GM21381 (cell line): ENCODE measurements around the gene MRGPRF.
A peak's percentile ranks its signal among the peaks of the same experiment; 100 is the strongest.

Experiments
- ATAC-seq: cut with Tn5 transposase; IDR thresholded peaks from one replicate; pipeline ENCODE4 v1.9.1; 2021; ENCODE audit warnings: mild to moderate bottlenecking, moderate library complexity; ENCODE audit not compliant: unreplicated experiment

The MRGPRF gene

DNA sequence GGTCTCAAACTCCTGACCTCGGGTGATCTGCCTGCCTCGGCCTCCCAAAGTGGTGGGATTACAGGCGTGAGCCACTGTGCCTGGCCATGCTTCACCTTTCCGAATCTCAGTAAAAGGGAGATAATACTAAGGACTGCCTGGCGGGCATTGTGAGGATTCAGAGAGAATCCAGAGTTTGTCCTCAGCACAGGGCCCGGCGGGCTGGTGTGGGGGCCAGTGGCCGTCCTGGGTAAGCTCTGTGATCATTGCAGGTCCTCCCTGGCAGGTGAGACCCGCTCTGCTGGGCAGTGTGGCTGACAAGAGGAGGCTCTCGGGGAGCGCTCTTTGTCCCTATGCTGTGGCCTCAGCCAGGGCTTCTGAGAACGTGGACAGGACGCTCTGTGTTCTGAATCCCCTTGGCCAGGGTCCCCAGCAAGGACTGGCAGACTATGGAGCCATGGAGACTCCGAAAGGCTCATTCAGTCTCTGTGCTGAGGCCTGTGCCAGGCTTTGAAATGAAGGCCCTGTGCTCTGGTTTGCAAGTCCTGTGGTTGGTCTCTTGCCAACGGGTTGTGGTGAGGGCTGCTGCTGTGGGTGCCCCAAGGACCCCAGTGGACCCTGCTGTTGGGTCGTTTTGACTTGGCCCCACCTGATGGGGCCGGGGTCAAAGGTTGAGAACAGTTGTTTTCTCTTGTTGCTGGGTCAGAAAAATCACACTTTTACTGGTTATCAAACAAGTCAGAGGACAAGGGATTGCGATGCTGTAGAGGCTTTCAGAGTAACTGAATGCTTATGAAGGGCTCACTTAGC is 37.7 kb upstream of the MRGPRF start:
- ATAC-seq = no peak

DNA sequence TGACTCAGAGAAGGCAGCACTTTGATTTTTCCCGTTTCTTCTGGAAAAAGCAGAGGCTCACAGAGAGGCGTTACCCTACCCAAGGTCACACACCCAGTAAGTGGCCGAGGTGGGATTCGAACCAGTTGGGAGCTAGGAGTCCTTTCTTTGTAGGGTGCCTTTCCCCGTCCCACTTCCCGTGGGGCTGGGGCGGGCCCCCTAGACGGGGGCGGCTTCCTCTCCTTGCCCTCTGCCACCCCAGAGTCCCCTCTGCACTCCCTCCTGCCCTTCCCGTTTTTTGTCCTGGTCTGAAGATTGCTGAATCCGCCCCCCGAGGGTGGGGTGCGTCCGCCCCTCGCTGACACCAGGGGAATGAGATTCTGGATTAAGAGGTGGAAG is 36.4 kb upstream of the MRGPRF start:
- no peak for ATAC-seq

DNA sequence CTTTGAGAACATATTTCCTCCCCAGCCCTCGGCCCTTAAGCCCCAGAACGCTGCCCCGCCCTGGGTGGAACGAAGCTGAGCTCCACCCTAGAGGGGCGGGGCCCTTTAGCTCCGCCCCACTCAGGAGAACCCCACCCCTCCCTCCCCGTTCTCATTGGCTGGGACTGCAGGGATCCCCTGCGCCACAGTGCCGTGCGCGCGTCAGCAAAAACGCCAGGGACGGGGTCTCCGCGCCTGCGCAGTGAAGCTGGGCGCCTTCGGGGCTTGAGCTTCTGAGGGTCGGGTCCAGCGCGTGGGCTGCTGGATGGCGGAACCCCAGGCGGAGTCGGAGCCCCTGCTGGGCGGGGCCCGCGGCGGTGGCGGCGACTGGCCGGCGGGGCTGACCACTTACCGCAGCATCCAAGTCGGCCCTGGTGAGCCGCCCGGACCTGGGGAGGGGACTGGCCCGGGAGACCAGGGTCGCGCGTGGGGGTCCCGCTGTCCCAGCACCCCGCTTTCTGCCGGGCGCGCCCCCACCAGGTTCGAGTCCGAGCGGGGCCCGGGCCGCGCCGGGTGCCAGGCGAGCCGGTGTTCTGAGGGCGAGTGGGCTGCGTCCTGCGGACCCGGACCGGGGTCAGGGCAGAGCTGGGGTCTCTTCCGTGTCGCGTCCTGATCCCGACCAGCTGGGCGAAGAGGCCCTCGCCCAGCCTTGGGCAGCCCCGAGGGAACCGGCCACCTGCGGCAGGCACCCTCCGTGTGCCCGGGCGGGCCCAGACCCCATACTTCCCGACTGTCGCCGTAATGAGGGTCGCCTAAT is 35.8 kb upstream of the MRGPRF start, which contains the start of gene TPCN2:
Gene TPCN2, plus strand, starts transcription at position 239 of the 796 bp plus-strand sequence. Its CDS starts 66 bp downstream, at position 305.
- peak; percentile 88 for ATAC-seq

DNA sequence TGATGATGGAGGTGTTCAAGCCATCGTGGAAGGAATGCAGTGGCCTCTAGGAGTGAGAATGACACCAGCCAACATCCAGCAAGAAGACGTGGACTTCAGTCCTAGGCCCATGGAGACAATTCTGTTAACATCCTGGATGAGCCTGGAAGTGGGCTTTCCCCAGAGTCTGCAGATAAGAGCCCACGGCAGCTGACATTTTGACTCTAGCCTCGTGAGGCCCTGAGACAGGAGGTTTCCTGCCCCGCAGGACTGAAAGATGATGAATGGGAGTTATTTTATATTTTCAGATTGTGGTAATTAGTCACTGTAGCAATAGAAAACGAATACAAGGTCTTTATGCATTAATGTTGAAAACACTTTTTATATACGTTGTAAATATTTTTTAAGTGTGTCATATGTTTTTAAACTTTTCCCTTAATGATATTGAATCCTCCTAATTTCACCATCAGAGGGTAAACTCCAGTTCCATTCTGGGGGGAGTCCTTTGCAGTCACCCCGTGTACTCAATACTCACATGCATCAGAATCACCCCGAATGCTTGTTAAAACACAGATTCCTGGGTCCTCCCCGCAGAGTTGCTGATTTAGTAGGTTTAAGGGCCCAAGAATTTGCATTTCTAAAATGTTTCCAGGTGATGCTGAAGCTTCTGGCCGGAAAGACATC is 35.1 kb upstream of the MRGPRF start:
- no peak for ATAC-seq

DNA sequence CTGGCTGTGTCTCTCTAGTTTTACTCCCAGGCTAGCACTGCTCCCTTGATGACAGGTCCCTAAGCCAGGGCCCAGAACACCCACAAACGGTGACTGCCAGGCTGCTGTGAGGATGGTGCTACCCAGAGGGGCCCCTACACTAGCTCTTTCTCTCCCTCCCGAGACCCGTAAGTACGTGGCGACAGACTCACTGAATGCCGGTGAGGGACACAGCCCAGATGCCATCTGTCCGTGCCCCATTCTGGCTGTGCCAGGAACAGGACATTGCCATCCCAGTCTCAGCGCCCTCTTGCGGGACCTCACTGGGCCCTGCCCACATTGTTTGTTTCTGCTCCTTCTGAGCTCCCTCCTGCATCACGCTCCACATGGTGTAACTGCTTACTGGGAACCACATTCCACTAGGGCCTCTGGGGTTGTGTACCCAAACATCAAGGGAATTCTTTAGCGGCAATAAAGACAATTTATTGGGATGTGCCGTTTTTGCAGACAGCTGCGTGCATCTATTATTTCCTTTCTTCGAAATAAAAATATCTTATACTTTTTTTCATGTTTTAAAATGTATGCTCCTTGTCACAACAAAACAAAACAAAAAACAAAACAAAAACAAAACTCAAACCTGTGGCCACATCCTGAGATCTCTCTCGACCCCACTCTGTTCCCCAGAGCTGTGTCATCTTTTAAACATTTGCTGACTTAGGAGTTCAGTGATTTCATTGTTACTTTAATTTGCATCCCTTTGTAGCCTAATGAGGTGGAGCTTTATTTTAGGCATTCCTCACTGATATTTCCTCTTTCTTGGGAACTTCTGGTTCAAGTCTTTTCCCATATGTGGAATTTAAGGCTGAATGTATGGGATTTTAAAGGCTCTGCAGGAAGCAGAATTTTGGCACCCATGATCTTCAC is 31.3 kb upstream of the MRGPRF start:
- ATAC-seq = no peak

DNA sequence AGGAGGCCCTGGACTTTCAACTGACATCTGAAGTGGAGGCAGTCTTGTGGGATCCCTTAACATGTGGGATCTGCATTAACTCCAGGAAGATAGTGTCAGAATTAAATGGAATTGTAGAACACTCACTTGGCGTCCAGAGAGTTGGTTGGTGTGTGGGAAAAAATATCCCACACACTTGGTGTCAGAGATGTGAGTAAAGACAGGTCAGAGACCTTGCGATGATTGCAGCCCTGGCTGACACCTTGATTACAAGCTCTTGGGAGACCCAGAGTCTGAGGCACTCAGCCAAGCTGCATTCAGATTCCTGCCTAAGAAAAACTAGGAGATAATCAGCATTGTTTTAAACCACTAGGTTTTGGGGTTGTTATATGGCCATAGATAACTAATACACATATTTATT is 28.5 kb upstream of the MRGPRF start:
- no peak for ATAC-seq

DNA sequence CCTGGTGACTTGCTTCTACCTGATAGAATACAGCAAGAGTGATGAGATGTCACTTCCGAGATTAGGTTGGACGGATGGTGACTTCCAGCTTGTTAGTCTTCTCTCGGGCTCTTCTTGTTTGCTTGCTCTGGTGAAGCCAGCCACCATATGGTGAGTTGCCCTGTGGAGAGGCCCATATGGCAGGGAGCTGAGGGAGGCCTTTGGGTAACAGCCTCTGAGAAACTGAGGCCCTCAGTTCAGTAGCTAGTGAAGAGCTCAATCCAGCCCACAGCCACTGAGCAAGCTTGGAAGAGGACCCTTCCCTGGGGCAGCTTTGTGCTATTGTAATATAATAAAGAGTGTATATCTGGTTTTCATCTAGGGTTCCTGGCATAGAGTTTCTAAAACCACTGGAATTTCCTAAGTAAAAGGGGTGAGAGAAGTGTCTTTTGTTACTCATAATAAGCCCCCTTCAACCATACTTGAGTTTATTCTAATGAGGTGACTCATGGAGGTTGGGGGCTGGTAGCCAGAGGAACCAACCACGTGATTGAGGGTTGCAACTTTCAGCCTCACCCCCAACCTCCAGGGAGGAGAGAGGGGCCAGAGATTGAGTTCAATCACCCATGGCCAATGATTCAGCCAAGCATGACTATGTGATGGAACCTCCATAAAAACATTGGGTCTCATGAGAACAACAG is 27.7 kb upstream of the MRGPRF start:
- no peak for ATAC-seq

DNA sequence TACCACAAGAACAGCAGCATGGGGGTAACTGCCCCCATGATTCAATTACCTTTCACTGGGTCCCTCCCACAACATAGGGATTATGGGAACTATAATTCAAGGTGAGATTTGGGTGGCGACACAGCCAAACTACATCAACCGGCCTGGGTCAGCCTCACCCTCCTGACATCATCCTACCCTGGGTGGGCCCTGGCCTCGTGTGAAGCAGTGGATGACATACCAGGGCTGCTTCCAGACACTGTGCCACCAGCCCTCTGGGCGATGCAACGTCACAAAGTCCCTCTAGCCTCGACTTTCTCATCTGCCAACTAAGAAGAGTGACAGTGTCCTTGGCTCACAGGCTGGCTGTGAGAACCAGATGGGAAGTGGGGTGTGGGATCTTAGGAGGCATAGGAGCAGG is 27.0 kb upstream of the MRGPRF start:
- ATAC-seq = no peak

DNA sequence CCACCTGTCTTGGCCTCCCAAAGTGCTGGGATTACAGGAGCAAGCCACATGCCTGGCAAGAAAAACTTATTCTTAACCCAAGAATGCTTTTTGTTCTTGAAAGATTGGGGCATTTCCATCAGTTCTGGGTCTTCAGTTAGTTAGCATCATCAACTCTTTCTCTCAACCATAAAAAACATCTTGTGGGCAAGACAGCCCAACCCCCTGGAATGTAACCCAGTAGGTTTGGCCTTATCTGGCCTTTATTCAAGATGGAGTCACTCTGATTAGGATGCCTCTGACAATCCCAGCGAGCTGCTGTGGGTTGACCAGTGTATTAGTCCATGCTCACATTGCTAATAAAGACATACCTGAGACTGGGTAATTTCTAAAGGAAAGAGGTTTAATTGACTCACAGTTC is 26.5 kb upstream of the MRGPRF start:
- ATAC-seq = no peak

DNA sequence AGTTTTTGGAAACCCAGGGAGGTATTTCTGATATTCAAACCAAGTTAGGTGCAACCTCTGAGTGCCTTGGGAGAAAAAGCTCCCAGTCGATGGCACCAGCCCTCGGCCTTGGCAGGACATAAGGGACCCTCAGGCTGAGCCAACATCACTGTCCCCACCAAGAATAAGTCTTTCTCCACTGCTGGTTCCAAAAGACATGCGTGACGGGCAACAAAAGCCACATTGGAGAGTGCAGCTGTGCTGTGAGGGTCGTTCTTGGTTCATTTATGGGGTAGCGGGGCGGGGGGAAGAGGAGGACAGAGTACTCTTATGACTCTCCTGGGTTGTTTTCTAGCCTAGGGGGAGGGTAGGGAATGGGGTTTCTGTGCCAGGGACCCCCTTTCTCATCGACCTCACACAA is 24.5 kb upstream of the MRGPRF start:
- ATAC-seq = no peak

DNA sequence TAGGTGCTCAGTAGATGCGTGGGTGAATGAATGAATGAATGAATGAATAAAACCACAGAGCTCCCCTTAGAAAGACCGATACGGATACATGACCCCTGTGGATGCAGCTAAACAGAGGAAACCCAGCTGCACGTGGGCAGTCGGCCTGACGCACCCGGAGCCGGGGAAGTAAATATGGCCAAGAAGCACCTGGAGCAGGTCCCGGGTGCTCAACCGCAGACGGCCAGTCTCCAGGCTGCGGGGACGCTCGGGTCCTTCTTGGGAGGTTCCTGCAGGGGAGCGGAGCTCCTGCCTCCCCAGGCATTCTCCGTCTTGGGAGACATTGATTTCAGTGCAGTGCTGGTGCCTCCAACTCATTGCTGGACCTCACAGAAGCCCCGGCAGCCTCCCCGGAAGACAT is 24.0 kb upstream of the MRGPRF start:
- no peak for ATAC-seq

DNA sequence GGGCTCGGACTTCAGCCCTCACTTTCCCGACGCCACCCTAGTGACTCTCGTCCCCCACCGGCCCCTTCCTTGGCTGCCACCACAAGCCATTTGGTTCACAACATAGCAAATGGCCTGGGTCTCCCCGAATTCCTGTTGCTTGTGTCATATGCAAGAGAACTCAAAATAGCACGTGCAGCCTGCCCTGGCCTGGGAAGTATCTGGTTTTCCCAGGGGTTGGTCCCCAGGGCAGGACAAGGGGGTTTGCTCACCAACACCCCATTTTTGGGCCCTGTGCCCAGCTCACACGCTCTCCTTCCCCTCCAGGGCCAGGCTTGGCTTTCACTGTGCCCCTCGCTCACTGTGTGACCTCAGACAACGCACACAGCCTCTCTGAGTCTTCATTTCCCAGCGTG is 22.9 kb upstream of the MRGPRF start:
- ATAC-seq = no peak

DNA sequence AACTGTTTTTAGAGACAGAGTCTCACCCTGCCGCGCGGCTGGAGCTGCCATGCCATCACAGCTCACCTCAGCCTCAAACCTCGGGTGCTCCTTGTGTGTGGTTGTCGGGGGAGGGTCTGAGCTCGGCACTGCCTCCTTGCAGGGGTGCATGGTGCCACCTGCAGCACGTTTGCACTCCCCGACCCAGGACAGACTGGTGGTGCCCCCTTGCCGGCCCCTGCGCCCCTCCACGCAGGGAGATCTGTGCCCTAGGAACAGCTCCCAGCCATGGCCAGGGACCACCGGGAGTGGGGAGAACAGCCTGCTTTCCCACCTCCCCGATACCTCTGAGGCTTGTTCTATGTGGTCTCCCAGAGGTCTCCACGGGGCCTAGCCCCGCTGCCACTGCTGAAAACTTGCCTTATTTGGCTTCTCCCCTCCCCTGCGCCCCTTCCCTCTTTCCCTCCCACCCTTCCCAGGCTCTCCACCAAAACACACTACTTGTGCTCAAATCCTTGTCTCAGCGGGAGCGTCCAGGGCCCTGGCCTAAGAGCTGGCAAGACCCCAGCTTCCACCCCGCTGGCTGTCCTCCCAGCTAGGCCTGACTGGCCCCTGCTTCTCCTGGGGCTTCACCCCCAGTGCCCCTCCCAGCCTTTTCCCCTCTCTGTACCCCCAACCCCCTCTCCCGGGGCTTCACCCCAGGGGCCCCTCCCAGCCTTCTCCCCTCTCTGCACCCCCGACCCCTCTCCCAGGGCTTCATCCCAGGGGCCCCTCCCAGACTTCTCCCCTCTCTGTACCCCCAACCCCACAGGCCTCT is 22.3 kb upstream of the MRGPRF start:
- no peak for ATAC-seq

DNA sequence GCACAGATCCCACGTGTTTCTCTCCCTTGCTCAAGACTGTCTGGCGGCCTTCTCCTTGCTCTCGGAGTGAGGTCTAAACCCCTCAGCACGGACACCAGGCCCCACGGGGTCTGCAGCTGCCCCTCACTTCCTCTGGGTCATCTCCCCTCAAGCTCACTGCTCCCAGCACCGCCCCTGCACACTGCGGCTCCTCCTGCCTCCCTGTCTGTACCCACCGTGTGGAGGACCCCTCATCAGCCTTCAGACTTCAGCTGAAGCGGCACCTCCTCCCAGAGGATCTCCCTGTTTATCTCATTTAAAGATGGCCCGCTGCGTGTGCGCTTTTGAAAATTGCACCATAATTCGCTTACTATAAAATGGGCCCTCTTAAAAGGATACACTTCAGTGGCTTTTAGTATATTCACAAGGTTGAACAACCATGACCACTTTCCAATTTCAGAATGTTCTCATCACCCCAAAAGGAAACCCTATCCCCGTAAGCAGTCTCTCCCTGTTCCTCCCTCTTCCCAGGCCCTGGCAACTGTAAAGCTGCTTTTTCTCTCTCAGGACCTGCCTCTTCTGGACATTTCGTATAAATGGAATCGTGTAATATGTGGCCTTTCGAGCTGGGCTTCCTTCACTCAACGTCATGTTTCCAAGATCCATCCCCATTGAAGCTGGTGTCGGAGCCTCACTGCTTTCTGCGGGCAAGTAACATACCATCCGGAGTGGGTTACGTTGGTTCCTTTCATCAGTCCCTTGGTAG is 21.2 kb upstream of the MRGPRF start:
- no peak for ATAC-seq

DNA sequence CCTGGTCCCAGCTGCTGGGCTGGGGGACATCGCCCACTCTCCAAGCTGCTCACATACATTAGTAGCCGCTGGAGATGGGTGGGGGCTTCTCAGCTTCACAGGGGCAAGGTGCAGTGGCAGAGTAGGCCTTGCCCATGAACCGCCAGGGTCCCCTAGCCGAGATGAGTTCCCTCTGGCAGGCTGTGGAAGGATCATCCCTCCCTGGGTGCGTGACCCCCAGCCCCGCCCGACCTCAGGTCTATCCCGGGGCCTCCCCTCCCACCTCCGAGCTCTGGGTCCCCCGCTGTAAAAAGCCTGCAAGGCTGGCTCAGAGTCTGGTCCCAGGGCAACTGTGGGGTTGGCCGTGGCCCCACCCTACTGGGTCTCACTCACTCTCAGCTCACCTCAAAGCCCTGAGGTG is 20.4 kb upstream of the MRGPRF start:
- no peak for ATAC-seq

DNA sequence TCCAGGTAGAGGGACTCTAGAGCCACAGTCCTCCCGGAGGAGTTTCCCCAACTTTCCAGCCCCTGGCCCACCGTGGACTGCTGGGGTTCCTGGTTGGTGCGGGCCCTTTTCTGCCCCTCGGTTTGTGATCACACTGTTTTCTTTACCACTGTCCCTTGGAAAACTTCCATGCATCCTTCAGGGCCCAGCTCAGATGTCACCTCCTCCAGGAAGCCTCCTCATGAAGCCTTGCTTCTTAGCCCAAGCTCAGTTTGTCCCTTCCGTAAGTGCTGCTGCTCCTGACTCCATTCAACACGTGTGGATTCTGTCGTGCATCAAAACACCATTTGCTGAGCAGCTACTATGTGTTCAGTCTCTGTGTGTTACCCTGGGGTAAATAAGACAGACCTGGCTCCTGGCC is 19.8 kb upstream of the MRGPRF start:
- no peak for ATAC-seq

DNA sequence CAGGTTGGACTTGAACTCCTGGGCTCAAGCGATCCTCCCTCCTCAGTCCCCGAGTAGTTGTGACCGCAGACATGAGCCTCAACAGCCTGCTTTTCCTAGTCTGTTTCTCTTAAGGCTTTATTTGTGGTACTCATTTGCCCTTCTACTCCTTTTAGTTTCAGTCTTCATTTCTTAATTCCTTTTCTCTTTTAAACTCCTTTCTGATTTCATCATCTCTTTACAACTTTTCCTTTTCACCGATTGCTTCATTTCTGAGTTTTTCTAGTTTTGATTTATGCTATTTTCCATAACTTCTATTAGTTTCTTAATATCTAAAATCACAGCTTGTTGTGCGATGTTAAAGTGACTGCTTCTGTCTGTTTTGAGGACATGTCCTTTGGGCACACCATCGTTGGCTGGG is 17.3 kb upstream of the MRGPRF start:
- no peak for ATAC-seq

DNA sequence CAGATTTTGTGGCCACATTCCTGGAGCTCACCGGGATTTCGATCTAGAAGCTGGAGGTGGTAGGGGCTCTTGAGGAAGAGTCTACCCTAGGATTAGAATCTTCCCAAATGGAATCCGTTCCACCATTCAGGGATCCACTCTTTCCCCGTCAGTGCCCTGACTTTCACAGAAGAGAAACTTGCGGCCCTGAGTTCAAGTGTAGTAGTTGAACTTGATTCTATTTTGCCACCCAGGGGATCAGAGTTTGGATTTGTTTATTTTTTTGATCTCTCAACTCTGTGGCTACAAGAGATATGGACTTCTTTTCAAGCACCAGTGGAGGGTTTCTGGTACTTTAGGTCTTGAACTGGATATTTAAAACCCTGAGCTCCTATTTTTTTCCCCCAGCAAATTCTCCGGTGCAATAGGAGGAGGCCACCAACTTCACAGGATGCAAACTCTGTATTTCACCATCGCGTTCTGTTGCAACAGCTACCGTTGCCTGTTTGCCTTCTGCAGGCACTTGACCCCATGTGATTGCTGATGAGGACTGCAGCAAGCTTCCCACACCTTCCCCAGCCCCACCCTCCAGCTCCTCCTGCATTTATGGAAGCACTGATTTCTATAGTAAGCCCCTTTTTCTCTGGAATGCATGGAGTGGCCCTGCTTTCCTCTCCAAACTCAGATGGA is 14.8 kb upstream of the MRGPRF start:
- no peak for ATAC-seq
